D341Med (cell line): ENCODE measurements around the gene RANBP17.
A peak's percentile ranks its signal among the peaks of the same experiment; 100 is the strongest.
"Not testable (repeated sequence)": the region's sequence is repeated elsewhere in the genome, so short reads cannot be mapped to it uniquely, and the experiment has no call there.

Source experiments
- DNase-seq: peaks from one replicate; pipeline ENCODE4 v3.0.0; 2012; ENCODE audit warnings: low spot score

RANBP17 gene

GRCh38 chr5:171155621-171156020 is 293.8 kb downstream of the RANBP17 start:
- DNase-seq: no peak

- no peak for DNase-seq
Observed at GRCh38 chr5:171157276-171157675, 295.5 kb downstream of the RANBP17 start.

- no peak for DNase-seq
Observed at GRCh38 chr5:171157775-171158174, 296.0 kb downstream of the RANBP17 start.

- no peak for DNase-seq
Observed at GRCh38 chr5:171158581-171158980, 296.8 kb downstream of the RANBP17 start.

GRCh38 chr5:171162165-171162564 is 300.3 kb downstream of the RANBP17 start:
- peak; percentile 14 for DNase-seq

GRCh38 chr5:171162596-171162995 is 300.8 kb downstream of the RANBP17 start:
- DNase-seq: peak; percentile 58

GRCh38 chr5:171166766-171167165 is 304.9 kb downstream of the RANBP17 start:
- peak; percentile 44 for DNase-seq

- DNase-seq: no peak
Observed at GRCh38 chr5:171168171-171168570, 306.4 kb downstream of the RANBP17 start.

- DNase-seq: not testable (repeated sequence)
Observed at GRCh38 chr5:171174960-171175359, 313.1 kb downstream of the RANBP17 start.

GRCh38 chr5:171175746-171176145 is 313.9 kb downstream of the RANBP17 start:
- DNase-seq: no peak

- not testable (repeated sequence) for DNase-seq
Observed at GRCh38 chr5:171178190-171178589, 316.4 kb downstream of the RANBP17 start.

- DNase-seq: peak; percentile 9
Observed at GRCh38 chr5:171188016-171188415, 326.2 kb downstream of the RANBP17 start.

- no peak for DNase-seq
Observed at GRCh38 chr5:171189442-171189841, 327.6 kb downstream of the RANBP17 start.

GRCh38 chr5:171192111-171192510 is 330.3 kb downstream of the RANBP17 start:
- no peak for DNase-seq

GRCh38 chr5:171201310-171201709 is 339.5 kb downstream of the RANBP17 start:
- peak; percentile 42 for DNase-seq

- no peak for DNase-seq
Observed at GRCh38 chr5:171205375-171205774, 343.6 kb downstream of the RANBP17 start.

- peak; percentile 46 for DNase-seq
Observed at GRCh38 chr5:171207256-171207847, 345.5 kb downstream of the RANBP17 start.

- DNase-seq: no peak
Observed at GRCh38 chr5:171221916-171222315, 360.1 kb downstream of the RANBP17 start.

GRCh38 chr5:171223927-171224326 is 362.1 kb downstream of the RANBP17 start:
- DNase-seq: no peak

- DNase-seq: no peak
Observed at GRCh38 chr5:171226096-171226754, 364.4 kb downstream of the RANBP17 start.

- no peak for DNase-seq
Observed at GRCh38 chr5:171226864-171227263, 365.0 kb downstream of the RANBP17 start.

- DNase-seq: no peak
Observed at GRCh38 chr5:171236651-171237050, 374.8 kb downstream of the RANBP17 start.

- no peak for DNase-seq
Observed at GRCh38 chr5:171242521-171242920, 380.7 kb downstream of the RANBP17 start.

GRCh38 chr5:171246231-171246630 is 384.4 kb downstream of the RANBP17 start:
- DNase-seq: no peak
